Suppressor macrophage treated with lipopolysaccharide for 4 hours (primary cell): ENCODE results near the gene CACNA2D3.

ENCODE experiments used
- DNase-seq: peaks from one replicate; pipeline ENCODE4 v3.0.0-alpha.2; 2020

Gene CACNA2D3

DNA sequence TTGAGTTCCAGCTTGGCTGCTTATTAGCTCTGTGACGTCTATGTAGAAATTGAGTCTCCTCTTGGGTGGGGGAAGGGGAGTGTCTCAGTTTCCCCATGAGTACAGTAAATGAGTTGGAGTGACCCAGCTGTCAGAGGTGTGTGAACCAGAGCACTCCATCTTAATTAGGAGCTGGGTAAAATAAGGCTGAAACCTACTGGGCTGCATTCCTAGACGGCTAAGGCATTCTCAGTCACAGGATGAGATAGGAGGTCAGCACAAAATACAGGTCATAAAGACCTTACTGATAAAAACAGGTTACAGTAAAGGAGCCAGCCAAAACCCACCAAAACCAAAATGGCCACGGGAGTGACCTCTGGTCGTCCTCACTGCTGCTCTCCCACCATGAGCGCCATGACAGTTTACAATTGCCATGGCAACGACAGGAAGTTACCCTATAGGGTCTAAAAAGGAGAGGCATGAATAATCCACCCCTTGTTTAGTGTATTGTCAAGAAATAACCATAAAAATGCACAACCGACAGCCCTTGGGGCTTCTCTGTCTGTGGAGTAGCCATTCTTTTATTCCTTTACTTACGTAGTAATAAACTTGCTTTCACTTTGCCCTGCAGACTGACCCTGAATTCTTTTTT lies 222.4 kb downstream of the CACNA2D3 start:
- no peak for DNase-seq

DNA sequence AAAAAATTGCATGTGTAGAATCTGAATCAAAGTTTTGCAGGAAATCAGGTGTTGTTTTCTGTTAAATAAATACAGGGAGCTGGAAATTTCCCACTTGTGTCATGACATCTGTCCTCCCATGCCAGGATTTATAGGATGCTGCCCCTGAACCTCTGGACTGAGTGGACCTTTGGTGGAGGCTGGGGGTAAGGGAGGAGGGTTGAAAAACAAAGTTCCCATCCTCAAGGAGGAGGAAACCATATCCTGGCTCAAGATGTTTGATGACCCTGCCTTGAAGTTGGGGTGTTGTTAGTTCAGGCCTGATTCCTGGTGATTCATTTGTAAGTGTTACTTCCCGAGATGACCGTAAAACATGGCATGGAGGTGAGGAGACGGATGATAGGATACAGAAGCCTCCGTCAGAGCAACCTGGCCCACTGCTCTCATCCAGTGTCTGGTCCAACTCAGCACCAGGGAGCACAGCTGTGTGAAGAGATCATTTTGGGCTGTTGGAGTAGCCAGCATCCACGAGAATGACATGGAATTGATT lies 223.6 kb downstream of the CACNA2D3 start:
- DNase-seq: no peak

DNA sequence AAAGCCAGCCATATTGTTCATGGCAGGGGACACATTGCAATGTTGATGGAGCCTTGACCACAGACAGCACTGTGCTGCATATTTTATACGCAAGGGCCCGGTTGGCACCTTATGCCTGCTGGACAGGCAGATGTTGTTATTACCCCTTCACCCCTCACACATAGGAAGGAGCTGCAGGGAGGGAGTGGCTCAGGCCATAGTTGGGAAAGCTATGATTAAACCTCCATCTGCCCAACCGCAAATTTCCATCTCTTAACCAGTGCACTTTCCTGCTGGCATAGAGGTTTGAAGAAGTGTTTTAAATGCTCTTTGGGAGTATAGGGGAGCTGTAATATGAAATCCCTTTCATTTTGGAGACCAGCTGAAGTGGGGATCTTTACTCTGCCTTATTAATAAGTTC lies 224.7 kb downstream of the CACNA2D3 start:
- no peak for DNase-seq

DNA sequence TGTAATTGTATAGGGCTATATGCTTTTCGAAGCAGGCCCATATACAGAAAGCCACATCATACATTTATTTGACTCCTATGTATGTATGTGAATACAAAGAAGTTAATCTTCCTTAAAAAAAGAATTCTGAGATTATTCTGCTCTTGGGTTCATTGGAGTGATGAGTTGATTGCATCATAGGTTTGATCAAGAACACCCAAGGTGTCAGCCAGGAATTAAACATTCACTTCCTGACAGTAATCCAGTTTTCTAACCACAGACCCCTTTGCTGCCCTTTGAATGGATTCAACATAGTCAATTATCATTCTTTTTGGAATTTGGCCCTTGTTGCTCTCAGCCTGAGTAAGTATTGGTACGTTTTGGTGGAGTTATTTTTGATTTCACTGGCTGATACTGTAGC lies 225.6 kb downstream of the CACNA2D3 start:
- DNase-seq: no peak

DNA sequence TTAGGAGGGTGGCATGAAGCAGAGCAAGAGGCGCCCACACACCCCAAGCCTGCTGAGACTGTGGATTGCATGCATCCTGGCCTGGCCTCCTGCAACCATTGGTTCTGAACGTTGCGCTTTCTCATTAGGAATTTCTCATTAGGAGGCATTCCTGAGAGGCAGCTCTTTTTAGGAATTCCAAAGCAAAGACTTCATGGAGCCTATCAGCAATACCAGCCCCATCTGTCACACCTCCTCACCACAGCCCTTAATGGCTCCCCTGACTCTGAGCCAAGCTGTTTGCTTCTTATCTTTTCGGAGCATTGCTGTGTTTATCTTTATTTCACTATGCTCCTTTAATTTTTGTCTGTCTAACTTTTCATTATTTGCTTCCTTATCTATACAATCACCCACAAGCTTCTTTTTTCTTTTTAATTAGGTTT lies 226.9 kb downstream of the CACNA2D3 start:
- DNase-seq: no peak

DNA sequence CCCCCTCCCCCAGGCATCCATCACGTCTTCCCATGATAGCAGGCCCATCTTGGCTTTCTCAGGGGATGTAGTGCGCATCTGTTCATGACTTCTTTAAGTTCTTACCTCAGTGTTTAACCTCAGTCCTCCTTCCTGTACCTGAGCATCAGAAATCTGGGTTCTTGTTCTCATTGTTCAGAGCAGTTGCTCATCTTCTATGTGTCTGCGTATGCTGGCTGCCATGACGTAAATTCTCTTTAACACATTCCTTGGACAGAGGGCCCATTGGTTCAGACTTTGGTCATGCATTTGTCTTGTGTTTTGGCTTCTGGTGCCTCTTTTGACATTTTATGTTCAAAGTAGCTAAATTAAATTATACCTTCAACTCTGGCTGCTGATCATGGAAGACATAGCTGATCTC lies 227.3 kb downstream of the CACNA2D3 start:
- no peak for DNase-seq

DNA sequence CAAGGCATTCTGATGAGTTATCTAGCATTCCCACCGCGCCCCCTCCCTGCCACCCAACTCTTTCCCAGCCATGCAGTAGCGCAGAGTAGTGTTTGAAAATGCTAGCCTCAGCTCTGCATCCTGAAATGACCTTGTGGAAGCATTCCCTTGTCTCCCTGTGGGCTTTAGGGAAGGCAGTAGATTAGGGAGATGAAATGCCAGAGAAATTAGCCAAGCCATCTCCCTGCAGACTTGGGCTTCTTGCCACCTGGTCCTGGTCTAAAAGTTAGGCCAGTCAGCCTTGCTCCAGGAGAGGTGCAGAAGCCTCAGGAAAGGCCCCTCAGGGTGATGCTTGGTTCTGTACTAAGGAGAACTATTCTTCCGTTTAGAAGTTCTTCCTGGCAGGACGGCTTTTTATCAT lies 231.2 kb downstream of the CACNA2D3 start:
- DNase-seq: no peak

DNA sequence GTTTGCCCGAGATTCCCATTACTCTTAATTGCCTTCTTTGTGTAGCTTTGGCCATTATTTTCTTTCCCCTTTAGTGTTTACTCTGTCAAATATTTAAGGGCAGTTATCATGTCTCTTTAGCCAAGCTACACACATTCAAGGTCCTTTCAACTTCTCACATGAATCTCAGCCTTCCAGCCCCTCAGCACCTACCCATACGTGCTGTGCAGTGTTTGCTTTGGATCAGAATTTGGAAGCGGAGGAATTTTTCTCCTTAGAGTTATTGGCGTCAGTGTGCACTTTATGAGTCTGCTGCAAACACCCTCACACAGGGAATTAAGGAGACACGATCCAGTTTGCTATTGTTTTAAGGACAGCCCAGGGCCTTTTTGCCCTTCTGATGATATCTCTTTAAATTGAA lies 231.6 kb downstream of the CACNA2D3 start:
- no peak for DNase-seq

DNA sequence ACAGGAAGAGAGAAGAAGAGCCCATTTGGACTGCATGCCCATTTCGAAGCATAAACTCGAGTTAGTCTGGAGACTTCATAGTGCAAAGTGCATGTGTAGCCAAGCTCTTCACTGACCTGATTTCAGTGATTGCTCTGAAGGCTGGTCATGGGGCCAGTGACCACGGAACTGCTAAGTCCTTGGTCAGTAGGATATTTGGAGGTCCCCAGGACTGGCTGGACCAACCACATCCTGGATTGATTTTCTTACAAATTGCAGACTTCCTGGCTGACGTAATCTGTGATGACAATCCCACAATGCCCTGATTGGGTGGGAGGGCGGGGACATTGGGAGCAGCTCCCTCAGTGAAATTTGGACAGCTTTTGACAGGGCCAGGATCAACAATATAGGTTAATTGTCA lies 233.4 kb downstream of the CACNA2D3 start:
- DNase-seq: no peak

DNA sequence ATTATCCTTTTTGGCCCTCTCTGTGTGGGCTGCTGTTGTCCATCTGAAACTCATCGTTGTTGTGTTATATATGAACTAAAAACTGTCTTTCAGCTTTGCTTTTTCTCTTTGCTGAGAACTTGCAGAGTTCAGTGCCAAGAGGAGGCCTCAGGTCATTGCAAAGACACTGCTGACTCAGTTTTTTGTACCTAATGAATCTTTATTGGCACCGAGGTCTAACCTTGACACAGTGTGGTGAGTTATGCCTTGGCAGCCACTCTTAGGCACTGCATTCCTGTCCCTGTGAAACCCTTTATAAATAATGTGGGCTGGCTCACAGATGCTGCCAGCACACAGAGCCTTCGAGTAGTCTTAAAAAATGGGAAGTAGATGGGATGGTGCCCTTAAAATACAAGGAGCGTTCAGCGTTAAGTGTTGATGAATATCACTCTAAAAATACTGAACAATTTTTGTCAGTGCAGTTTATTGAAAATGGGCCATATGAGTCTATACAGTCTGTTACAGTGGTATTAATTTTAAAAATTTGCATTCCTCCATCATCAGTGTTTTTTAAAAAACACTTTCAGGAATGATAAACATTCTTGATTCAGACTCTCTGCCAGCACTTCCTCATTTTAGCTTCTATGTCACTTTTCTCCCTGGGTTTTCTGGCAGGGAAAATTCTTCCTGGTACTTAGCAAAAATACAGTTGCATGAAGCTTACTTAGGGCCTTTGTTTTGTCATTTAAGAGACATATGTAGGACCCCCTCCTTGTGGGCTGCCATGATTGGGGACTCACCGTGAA lies 234.1 kb downstream of the CACNA2D3 start:
- DNase-seq: no peak

DNA sequence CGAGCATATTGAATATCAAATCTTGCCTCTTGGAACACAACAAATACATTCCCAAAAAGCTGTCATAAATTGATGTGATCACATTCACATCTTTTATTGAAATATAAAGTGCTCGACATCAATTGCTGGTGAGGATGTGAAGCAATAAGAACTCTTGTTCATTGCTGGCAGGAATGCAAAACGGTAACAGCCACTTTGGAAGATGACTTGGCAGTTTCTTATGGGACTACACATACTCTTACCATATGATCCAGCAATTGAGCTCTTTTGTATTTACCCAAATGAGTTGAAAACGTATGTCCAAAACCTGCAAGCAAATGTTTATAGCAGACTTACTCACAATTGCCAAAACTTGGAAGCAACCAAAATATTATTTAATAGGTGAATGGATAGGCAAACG lies 234.9 kb downstream of the CACNA2D3 start:
- DNase-seq: no peak

DNA sequence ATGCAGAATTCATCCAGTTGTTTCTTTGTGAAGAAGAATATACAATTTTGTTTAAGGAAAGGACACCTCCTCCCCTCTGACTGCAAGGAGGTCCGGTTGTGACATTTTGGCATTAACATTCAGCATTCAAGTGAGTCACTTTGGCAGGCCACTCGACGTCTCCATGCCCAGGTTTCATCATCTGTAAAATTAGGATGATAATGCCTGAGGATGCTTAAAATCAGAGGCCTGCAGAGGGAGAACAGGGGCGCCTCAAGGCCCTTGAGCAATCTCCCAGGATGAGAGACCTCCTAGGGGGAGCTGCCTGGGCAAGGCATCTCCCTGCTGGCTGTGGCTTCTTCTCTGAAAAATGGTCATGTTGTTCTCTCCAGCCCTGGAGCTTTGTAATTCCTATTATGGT lies 236.0 kb downstream of the CACNA2D3 start:
- DNase-seq: no peak

DNA sequence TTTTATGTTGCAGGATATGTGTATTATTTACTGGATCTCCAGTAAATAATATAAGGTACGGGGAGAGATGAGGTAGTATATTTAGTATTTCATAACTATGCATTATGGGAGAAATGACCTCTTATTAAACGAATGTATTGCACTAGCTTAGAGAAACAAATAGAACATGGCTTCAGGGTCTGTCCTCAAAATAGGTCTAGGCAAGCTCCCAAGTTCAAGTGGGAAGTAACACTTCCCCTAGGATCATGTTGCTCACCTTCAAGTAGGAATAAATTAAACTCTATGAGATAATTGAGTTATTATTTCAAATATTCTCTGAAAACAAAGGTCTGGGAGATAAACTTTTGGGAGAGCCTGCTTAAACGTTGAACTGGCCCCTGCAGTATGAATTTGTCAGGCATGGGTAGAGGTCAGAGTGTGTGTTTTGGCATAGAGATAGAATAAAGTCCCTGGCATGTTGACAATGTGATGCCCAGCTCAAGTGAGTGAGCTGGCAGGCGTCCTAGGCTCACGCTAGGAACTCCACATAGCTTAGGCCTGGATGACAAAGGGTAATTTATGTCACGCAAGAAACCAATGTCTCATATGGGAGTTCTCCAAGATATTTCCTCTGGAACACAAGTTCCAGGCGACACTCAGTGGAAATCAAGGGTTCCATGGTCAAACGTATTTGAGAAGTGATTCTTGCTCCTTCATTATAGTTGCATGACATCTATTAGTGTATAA lies 236.8 kb downstream of the CACNA2D3 start:
- DNase-seq: no peak

DNA sequence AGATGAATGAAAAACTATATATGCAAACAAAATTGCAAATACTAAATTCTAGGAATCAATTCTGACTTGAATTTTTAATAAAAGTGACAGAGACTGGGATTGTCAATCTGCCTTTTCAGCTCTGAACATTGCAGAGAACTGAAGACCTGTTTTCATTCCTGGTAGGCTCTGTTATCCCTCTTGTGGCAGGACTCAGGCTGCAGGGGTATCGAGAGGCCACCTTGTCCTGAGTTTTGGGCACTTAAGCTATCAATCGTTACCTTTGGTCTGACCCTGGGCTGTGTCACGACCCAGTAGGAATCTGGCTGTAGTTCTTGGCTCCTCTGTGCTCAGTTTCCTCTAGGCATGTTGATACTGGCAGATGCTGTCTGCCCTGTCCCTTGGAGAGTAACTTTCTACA lies 238.0 kb downstream of the CACNA2D3 start:
- no peak for DNase-seq

DNA sequence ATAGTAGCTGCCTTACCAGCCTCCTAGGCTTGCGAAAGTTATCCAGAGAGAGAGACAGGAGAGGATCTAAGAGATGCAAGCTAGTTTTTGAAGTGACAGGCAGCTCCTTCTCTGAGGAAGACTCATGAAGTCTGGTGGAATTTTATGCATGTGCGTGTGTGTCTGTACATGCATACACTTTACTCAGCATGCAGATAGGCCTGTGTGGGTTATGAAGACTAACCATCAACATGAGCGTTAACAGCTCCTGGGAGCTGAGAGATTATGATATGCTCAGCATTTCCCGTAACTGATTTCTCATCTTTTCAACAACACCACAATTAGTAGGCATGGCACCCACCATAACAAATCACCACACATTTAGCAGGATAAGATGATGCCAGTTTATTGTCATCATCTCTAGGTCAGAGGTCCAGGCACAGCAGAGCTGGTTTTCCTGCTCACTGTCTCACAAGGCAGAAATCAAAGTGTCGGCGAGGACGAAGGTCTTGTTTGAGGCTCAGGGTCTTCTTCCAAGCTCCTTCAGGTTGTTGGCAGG lies 239.5 kb downstream of the CACNA2D3 start:
- no peak for DNase-seq

DNA sequence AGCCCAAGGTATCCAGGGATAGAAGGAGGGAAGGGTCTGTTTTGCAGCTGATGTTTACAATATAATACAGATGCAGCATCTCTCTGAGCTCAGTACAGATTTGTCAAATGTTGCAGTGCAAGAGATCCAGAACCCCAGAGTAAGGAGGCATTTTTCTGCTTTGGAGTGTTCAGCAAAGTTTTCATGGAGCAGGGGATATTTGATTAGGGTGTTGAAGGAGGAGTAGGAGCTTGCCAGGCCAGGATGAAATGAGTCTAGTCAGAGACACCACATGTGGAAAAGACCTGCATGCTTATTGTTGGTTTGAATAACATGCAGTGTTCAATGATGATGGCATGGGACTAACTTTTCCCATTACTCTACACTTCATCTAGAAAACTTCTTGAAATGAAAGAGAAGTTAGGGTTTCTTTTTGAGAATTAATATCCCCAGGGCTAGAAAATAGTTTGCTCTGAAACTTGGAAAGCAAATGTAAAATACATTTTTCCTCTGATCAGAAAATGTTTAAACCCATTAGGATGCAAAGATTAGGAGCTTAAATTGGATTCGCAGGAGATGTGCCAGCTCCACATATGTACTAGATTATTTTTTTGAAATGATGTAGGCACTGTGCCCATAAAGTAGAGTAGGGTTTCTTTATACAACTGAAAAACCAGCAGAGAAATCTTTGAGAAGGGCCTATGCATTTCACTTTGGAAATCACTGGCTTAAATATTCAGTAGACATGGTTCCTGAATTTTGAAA lies 243.8 kb downstream of the CACNA2D3 start:
- DNase-seq: no peak

DNA sequence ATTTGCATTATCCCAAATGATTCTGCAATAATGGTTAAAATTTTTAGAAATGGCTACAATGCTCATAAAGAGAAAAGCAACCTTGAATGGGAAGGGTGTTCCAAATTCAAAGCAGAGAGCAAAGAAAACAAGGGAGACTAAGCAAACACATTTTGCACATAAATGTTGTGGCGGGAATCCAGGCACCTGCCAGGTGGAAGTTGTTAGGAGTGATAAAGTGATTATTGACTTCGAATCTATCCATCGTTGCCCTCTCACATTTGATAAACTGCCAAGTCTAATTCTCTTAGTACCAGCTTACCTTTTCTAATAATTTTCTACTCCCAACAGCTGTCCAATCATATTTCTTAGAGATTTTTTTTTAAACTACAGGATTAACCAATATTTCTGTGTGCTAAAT lies 244.5 kb downstream of the CACNA2D3 start:
- DNase-seq: no peak

DNA sequence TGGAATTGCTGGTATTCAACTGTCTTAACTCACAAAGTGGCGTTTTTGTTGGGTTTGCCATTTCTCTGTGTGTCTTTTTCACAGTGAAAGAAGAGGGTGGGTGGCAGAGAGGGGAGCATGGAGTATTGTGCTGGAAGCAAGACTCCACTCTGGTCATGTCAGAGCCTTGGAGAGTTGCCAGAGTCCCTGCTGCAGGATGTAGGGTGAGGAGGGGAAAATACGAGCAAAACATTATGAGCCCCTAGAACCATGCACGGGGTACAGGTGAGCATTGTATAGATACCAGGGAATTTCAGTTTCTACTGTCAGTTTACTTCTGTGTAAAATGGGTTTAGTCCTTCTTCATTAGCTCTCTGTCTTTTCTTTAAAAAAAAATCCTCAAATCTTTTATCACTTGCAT lies 249.9 kb downstream of the CACNA2D3 start:
- DNase-seq: no peak

DNA sequence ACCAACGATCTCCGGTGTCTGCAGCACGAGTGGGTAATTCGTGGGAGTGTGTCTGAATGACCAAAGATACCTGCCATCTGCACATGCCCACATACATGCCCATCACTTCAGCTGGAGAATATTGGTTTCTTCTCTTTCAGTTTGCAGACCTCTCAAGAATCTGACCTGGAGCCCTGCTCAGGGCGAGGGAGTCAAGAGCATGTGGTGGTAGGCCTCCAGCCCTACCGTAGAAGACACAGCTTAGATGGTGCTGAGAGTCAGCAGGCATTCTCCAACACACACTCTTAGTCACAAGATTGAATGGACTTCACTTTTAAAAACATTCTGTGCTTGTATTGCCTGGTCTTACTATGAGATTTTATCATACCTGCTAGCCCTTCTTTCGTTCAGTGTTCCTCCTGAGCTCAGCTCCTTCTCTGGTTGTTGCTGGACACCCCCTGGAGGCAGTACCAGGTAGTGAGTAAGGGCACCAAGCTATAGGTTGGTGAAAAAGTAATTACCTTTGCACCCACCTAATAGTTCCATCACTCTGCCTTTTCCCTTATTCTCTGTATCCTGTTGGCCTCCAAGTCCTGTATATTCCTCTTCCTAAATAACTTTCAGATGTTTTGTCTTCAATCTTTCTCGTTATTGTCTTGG lies 252.0 kb downstream of the CACNA2D3 start:
- peak; percentile 4 for DNase-seq

DNA sequence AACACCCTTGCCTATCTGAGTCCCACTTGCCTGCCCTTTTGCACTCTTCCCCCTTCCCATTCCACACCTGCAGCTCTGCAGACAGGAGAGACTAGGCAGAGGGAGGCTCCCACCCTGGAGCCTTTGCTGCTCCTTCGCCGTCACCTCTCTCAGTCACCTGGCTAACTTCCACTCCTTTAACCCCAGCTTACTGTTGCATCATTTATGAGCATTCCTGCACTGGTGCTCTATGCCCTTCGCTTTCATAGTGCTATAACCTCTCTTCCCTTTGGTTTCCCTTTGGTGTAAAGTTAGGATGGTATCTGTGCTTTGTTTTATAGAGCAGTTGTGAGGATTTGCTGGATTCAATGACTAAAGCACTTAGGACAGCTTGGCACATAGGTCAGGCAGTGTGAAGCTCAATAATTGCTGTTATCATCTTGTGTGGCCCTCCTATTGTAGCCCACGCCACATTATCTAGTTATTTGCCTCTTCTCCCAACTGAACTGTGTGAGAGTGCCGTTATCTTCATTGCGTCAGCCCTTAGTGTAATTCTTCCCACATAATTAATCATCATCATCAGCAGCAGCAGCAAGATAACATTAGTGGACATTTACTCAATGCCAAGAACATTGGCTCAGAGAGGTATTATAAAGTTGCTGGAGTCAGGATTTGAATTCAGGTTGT lies 253.9 kb downstream of the CACNA2D3 start:
- DNase-seq: no peak

DNA sequence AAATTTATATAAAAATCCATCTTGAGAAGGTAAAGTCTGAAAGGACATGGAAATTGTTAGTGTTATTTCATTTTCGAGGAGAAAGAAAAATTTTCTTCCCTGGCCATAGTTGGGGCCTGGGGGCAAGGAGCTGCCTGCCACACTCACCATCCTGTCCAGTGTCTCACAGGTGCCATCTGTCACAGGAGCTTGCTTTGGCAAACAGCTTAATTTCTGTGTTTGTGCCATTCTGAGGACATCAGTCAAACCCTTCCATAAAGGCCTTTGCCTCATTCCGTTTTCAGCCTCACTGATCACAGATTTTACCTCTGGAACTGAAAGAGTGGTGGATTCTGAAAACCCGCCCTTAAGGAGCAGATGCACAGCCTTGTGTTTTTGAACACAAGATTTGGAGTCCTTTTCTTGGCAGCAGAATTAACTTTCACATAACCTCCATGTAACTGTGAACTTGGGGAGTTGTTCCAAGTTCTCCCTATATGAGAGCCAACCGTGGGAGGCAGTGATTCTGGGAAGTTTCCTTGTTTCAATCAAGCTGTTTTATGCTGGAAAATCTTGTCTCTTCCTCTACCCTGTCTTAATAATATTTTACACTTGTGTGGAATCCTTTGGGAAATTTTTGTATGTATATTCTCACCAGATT lies 254.7 kb downstream of the CACNA2D3 start:
- DNase-seq: no peak
